H9 (cell line): ENCODE measurements around the gene STX3. TPM values are rescaled to one million over a fixed set of nuclear protein-coding genes. Genes with fewer than 3 reads are reported as not detected.

Experiments used
- DNase-seq: peaks from one replicate; pipeline ENCODE4 v3.0.0-alpha.2; 2017
- H2AFZ ChIP-seq: one replicate; pipeline ENCODE4 v1.6.1; 2013; ENCODE audit warnings: mild to moderate bottlenecking, low read length, control low read depth, moderate library complexity
- H2AK5ac ChIP-seq: 2 replicates; pipeline ENCODE4 v1.6.1; 2013; ENCODE audit warnings: low read length, control low read depth, mixed read lengths; ENCODE audit not compliant: insufficient read length
- H2BK120ac ChIP-seq: one replicate; pipeline ENCODE4 v1.6.1; 2013; ENCODE audit warnings: low read depth, mild to moderate bottlenecking, low read length, control low read depth, inconsistent platforms; ENCODE audit not compliant: poor library complexity, severe bottlenecking
- H2BK12ac ChIP-seq: 2 replicates; pipeline ENCODE4 v1.6.1; 2013; ENCODE audit warnings: low read length, control low read depth, mixed read lengths, low read depth; ENCODE audit not compliant: insufficient read length
- H2BK15ac ChIP-seq: 2 replicates; pipeline ENCODE4 v1.6.1; 2013; ENCODE audit warnings: low read depth, low read length, control low read depth
- H2BK20ac ChIP-seq: one replicate; pipeline ENCODE4 v1.6.1; 2013; ENCODE audit warnings: low read depth, mild to moderate bottlenecking, low read length, control low read depth, inconsistent platforms; ENCODE audit not compliant: poor library complexity, severe bottlenecking
- H2BK5ac ChIP-seq: 2 replicates; pipeline ENCODE4 v1.6.1; 2013; ENCODE audit warnings: low read length, control low read depth, mixed read lengths; ENCODE audit not compliant: insufficient read length
- H3K14ac ChIP-seq: 2 replicates; pipeline ENCODE4 v1.6.1; 2013; ENCODE audit warnings: low read length, control low read depth; ENCODE audit not compliant: insufficient read depth
- H3K18ac ChIP-seq: 2 replicates; pipeline ENCODE4 v1.6.1; 2013; ENCODE audit warnings: low read depth, mild to moderate bottlenecking, mixed read lengths, low read length, control low read depth; ENCODE audit not compliant: insufficient read length
- H3K23ac ChIP-seq: 2 replicates; pipeline ENCODE4 v1.6.1; 2013; ENCODE audit warnings: low read length, control low read depth, mixed read lengths, low read depth; ENCODE audit not compliant: insufficient read length
- H3K23me2 ChIP-seq: 2 replicates; pipeline ENCODE4 v1.6.1; 2013; ENCODE audit warnings: low read depth, mild to moderate bottlenecking, mixed read lengths, low read length, control low read depth; ENCODE audit not compliant: insufficient read length, poor library complexity, severe bottlenecking
- H3K27ac ChIP-seq: 2 replicates; pipeline ENCODE4 v1.5.1; 2013; ENCODE audit warnings: low read length, control low read depth, mixed read lengths, low read depth; ENCODE audit not compliant: insufficient read length
- H3K27me3 ChIP-seq: 2 replicates; pipeline ENCODE4 v1.6.1; 2013; ENCODE audit warnings: low read length, control low read depth, inconsistent platforms; ENCODE audit not compliant: insufficient read depth
- H3K4ac ChIP-seq: 2 replicates; pipeline ENCODE4 v1.6.1; 2013; ENCODE audit warnings: low read depth, mild to moderate bottlenecking, control low read depth, inconsistent platforms, low read length, moderate library complexity
- H3K4me1 ChIP-seq: 2 replicates; pipeline ENCODE4 v1.6.1; 2013; ENCODE audit warnings: low read length, control low read depth, inconsistent platforms; ENCODE audit not compliant: insufficient read depth
- H3K4me2 ChIP-seq: 2 replicates; pipeline ENCODE4 v1.6.1; 2013; ENCODE audit warnings: low read length, control low read depth, mixed read lengths; ENCODE audit not compliant: insufficient read length, insufficient read depth
- H3K56ac ChIP-seq: 2 replicates; pipeline ENCODE4 v1.6.1; 2013; ENCODE audit warnings: low read depth, mild to moderate bottlenecking, mixed read lengths, low read length, control low read depth; ENCODE audit not compliant: insufficient read length
- H3K79me1 ChIP-seq: 2 replicates; pipeline ENCODE4 v1.6.1; 2013; ENCODE audit warnings: low read depth, mild to moderate bottlenecking, moderate library complexity, low read length, control low read depth, inconsistent platforms; ENCODE audit not compliant: insufficient read depth, poor library complexity, severe bottlenecking
- H3K79me2 ChIP-seq: 2 replicates; pipeline ENCODE4 v1.6.1; 2013; ENCODE audit warnings: low read length, control low read depth, inconsistent platforms; ENCODE audit not compliant: insufficient read depth
- H3K9ac ChIP-seq: 2 replicates; pipeline ENCODE4 v1.6.1; 2013; ENCODE audit warnings: low read length, control low read depth, mixed read lengths; ENCODE audit not compliant: insufficient read length; ENCODE audit errors: extremely low read depth
- H3K9me3 ChIP-seq: one replicate; pipeline ENCODE4 v1.6.1; 2013; ENCODE audit warnings: low read depth, low read length, inconsistent platforms; ENCODE audit not compliant: control insufficient read depth
- H3T11ph ChIP-seq: one replicate; pipeline ENCODE4 v1.6.1; 2013; ENCODE audit warnings: mild to moderate bottlenecking, low read length, control low read depth, inconsistent platforms
- H4K20me1 ChIP-seq: one replicate; pipeline ENCODE4 v1.6.1; 2013; ENCODE audit not compliant: control insufficient read depth, insufficient read length, insufficient read depth
- H4K5ac ChIP-seq: 2 replicates; pipeline ENCODE4 v1.6.1; 2013; ENCODE audit warnings: low read depth, mild to moderate bottlenecking, mixed read lengths, low read length, control low read depth; ENCODE audit not compliant: insufficient read length
- H4K8ac ChIP-seq: replicated peaks from 2 replicates; pipeline ENCODE4 v1.6.1; 2013; ENCODE audit warnings: low read length, control low read depth, mixed read lengths, low read depth; ENCODE audit not compliant: insufficient read length
- H4K91ac ChIP-seq: 2 replicates; pipeline ENCODE4 v1.6.1; 2013; ENCODE audit warnings: low read depth, mild to moderate bottlenecking, moderate library complexity, mixed read lengths, low read length, control low read depth; ENCODE audit not compliant: insufficient read length
- H3K27ac Mint-ChIP-seq, 3 experiments: 2 replicates in 2 of 3; 3 replicates in 1 of 3; pipeline ENCODE4 v1.8.0; 2020 to 2021; ENCODE audit warnings: mixed read lengths in 3 of 3, mild to moderate bottlenecking in 1 of 3, moderate library complexity in 1 of 3
- H3K27me3 Mint-ChIP-seq: 2 replicates; pipeline ENCODE4 v1.8.0; 2021; ENCODE audit warnings: low read depth, mild to moderate bottlenecking, moderate library complexity, mixed read lengths
- H3K36me3 Mint-ChIP-seq, 3 experiments: 2 replicates in 2 of 3; 3 replicates in 1 of 3; pipeline ENCODE4 v1.8.0; 2020 to 2021; ENCODE audit warnings: low read depth in 3 of 3, mixed read lengths in 3 of 3; ENCODE audit not compliant: insufficient read depth in 1 of 3
- H3K4me1 Mint-ChIP-seq, 2 experiments: 2 replicates each; pipeline ENCODE4 v1.8.0; 2020; ENCODE audit warnings: mixed read lengths in 2 of 2
- H3K4me3 Mint-ChIP-seq, 2 experiments: 2 replicates in 1 of 2; 3 replicates in 1 of 2; pipeline ENCODE4 v1.8.0; 2020 to 2021; ENCODE audit warnings: mild to moderate bottlenecking in 2 of 2, mixed read lengths in 2 of 2, moderate library complexity in 1 of 2
- H3K9me3 Mint-ChIP-seq, 2 experiments: 2 replicates in 1 of 2; 3 replicates in 1 of 2; pipeline ENCODE4 v1.8.0; 2020; ENCODE audit warnings: mild to moderate bottlenecking in 2 of 2, mixed read lengths in 2 of 2, moderate library complexity in 1 of 2
- CTCF ChIP-seq: fragments of 200-600 bp; sonication (generic); conservative IDR thresholded peaks from 3 replicates; pipeline ENCODE4 v1.8.0; 2021; ENCODE audit warnings: antibody characterized with exemption, mild to moderate bottlenecking
- WGBS: extraction: QIAGEN DNeasy Blood & Tissue Kit; methylation state at CpG from one replicate; pipeline ENCODE4 v1.1.7; 2013; ENCODE audit warnings: missing lambda C conversion rate, low lambda C conversion rate, mixed read lengths; ENCODE audit not compliant: insufficient read length; ENCODE audit errors: extremely low coverage; 5-methylcytosine and 5-hydroxymethylcytosine counted together
- total RNA-seq: library from RNA; stranded (reverse); gene quantifications from 2 replicates; pipeline ENCODE4 v1.2.1, GENCODE V29; 2021

STX3 gene
- total RNA-seq, 1 experiment from 2014 or later = 41.0 TPM

GRCh38 chr11:59792507-59792906, 37.3 kb downstream of the STX3 start:
- no peaks in the 10 kb centered on the region for H3K79me2 ChIP-seq
- no peak overlapping the region for H2AFZ ChIP-seq
- no peak overlapping the region for H3K56ac ChIP-seq
- no peaks in the 10 kb centered on the region for H3K23me2 ChIP-seq
- no peaks in the 10 kb centered on the region for H4K20me1 ChIP-seq
- no peaks in the 10 kb centered on the region for H3K27me3 Mint-ChIP-seq
- H3K4me2 ChIP-seq = no peak overlapping the region
- H4K8ac ChIP-seq = no peak overlapping the region
- peak overlapping the region in 1 of 3 experiments; percentile 65; a peak in 1 of 7 replicates for H3K27ac Mint-ChIP-seq
- H2BK15ac ChIP-seq = no peak overlapping the region
- no CpG with 5 or more reads among the region's 1 CpG for WGBS
- H3K4me1 ChIP-seq = no peaks in the 10 kb centered on the region
- no peak overlapping the region for H3K27ac ChIP-seq
- no peaks in the 10 kb centered on the region for H3K27me3 ChIP-seq
- no peak overlapping the region for H2AK5ac ChIP-seq
- no peak for DNase-seq
- no peak overlapping the region for H2BK12ac ChIP-seq
- H3K4me3 Mint-ChIP-seq = peak overlapping the region in 1 of 2 experiments; percentile 10; a peak in 1 of 5 replicates
- H4K91ac ChIP-seq = no peak overlapping the region
- no peak overlapping the region for H3K23ac ChIP-seq
- no peaks in the 10 kb centered on the region for H3K79me1 ChIP-seq
- no peak overlapping the region for H2BK5ac ChIP-seq
- no peak overlapping the region for H3T11ph ChIP-seq
- no peak overlapping the region for H3K18ac ChIP-seq
- H3K36me3 Mint-ChIP-seq = peaks cover 17 to 79% (median 68%) of the 10 kb centered on the region in 3 experiments
- H3K14ac ChIP-seq = no peak overlapping the region
- no peak overlapping the region for H4K5ac ChIP-seq
- no peaks in the 10 kb centered on the region for H3K9me3 Mint-ChIP-seq
- H3K4me1 Mint-ChIP-seq = no peaks in the 10 kb centered on the region
- no peak overlapping the region for H2BK20ac ChIP-seq
- no peak for TF ChIP-seq CTCF
- no peaks in the 10 kb centered on the region for H3K9me3 ChIP-seq
- H3K9ac ChIP-seq = no peak overlapping the region
- H3K4ac ChIP-seq = no peak overlapping the region
- no peak overlapping the region for H2BK120ac ChIP-seq
